Activated T-helper 9 cell treated with anti-CD3 and anti-CD28 coated beads, Interleukin-2, amount 50 U/mL, for 16 hours (primary cell): ENCODE data around the gene DTD1.

Experiments used
- DNase-seq: peaks from one replicate; pipeline ENCODE4 v3.0.0-alpha.2; 2020; ENCODE audit warnings: low read depth

Gene DTD1

DNA sequence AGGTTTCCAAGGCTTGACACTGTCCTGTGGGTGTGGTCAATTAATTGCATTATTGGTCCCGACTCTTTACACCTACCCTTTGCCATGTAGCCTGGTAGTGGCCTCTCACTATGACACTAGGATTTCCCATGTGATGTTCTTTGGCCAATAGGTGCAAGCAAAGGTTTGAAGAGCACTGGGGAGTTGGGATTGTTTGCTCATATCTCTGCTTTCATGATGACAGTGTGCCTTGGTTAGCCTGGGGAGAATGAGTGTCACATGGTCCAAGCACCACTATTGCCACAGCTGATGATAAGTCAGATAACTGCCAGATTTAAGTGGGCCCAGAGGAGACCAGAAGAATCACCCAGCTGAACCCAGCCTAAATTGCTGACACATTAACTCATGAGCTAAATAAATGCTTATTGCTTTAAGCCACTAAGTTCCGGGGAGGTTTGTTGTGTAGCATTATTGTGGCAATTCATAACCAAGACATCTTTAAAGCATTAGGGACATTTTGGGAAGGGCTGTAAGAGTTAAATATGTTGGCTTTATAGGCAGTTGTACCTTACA lies 208.5 kb downstream of the DTD1 start:
- DNase-seq, result no peak

DNA sequence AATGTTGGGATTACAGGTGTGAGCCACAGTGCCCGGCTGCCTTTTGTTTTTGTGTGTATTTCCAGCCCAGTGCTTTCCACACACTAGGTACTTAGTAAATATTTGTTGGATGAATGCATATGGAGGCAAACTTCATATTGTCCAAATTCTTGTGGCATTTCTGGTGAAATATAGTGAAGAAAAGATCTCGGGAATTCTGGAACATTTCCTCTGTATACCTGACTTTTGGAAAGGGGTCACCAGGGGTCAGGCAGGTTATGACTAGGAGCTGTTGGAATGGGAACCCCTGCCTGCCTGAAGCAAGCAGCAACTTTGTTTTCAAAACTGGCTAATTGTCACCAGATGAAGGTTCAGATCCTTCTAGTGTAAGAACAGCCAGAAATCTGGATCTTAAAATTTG lies 213.7 kb downstream of the DTD1 start:
- no peak for DNase-seq

DNA sequence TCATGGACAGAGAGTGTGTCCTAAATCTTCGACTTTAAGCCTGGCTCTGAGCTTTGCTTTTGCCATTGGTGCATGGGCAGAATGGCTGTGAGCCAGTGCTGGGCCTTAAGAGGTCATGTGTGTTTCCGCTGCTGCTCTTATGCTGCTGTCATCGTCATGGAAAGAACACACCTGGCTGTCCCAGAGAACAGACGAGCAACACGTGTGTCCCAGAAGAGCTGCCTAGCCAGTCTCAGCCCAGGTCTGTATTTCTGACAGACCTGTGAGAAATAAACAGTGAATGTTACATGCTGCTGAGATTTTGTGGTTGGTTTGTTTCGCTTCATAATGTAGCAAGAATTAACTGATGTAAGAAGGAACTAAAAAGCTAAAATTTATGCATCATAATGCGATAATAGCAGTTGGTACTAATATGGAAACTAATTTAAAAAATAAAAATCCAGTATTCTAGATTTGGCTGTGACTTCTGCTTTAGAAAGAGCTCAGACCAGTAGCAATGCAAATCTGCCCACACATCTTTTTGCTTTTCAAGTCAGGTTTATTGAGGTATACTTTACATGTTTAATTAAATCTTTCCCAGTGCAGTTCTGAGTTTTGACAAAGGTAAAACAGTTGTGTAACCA lies 214.3 kb downstream of the DTD1 start:
- DNase-seq, result no peak

DNA sequence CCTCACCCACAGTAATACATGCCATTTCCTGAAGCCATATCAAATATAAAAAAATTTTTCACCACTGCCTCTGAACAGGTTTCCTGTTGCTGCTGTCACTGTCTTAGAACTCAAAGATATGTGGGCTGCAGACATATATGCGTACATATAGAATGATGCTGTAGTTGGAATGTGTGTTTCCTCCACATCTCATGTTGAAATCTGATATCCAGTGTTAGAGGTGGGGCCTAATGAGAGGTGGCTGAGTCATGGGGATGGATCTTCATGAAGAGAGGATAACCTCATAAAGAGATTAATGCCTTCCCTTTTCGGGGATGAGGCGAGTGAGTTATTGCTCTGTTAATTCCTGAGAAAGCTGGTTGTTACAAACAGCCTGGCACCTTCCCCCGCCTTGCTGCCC lies 218.0 kb downstream of the DTD1 start:
- no peak for DNase-seq

DNA sequence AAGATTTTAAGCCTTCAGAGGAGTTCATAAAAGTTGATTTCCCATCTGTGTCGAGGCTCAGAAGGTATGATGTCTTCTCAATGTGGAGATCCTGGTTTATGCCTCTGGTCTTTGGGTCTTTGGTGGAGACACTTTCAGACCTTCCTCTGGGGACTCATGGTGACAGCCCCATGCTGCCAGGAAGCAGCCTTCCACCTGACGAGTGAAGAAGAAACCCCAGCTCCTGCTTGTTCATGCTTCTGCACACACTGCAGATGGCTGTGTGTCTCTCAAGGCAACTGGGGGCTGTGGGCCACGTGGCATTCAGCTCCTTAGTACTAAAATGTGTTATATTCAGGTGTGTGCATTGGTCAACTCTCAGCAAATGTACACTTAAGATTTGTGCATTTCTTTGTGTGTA lies 220.9 kb downstream of the DTD1 start:
- no peak for DNase-seq

DNA sequence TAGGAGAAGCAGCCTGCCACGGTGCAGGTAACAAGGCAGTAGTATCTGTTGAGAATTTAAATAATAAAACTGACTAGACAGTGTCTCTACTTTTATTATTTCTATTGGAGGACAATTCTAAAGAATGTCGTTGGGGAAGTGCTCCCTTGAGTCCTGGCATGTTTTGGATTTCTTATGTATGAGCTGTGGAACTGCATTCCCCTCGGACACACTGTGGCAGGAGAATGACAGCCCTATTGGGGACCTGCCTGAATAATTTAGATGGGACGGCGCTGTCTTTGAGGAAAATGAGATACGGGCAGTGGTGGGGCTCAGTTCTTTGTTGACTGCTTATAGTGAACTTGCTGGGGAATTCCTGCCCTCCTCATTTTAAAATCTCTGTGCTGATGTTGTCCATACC lies 223.3 kb downstream of the DTD1 start:
- DNase-seq, result no peak

DNA sequence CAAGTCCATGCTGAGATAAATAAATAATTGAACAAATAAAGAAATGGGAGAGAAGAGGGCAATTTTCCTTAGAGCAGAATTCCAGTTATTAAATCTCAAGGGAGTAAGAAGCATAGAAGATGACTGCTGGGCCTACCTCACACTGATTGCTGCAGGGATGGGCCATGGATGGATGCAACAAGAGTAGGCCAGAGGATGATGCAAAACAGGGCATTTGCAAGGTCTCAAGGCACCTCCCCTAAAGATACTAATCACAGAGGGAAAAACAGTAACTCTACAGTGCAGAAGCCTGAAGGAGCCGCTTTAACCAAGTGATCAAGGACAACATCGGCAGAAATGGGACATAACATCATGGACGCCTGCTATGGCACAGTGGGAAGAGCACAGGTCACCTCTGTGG lies 224.1 kb downstream of the DTD1 start:
- no peak for DNase-seq

DNA sequence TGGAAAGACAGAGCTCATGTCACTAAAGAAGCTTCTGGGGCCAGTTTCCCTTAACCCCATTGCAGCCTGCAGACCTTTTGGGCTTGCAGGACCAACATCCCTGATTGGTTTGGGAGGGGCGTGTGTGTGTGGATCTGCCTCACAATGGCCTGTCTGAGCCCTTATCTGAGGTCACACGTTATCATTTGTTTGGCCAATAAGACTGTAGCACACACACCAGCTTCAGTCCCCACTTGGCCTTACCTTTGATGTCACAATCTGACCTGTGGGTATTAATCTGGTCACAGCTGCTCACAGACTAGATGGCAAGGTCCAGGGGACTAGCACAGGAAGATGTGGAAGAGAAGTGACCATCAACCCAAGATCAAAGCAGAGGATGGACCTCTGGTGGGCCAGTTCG lies 225.6 kb downstream of the DTD1 start, which contains the start of gene SCP2D1:
SCP2D1 (plus strand) TSS at position 301 of the 400 bp plus-strand sequence; CDS start at position 334, 33 bp downstream.
- no peak for DNase-seq

DNA sequence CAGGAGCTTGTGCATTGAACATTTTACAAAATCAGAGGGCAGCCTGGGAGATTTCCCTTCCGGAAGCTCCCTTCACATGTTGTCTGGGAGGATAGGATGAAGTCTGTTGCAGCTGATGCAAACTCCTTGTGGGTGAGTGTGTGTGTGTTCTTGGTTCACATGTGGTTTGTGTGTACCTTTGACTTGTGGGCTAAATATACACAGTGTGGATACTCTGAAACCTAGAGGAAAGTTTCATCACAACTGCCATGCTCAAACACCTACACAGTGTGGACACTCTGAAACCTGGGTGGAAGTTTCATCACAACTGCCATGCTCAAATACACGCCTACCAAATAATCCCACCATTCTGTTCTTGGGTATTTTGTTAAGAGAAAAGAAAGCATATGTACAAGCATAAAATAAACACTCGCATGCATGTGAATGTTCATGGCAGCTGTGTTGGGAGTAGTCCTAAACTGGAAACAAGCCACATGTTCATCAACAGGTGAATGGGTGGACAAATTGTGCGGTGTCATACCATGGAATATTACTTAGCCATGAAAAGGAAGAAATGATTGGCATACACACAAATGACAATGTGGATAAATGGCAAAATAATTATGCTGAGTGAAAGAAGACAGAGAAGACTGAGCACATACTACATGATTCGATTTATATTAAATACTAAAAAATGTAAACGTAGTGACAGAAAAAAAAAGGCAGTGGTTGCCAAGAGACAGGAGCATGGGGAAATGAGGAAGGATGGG lies 227.5 kb downstream of the DTD1 start:
- no peak for DNase-seq
